Uterus (tissue), 4 donors: ENCODE measurements around the gene PIP4K2A. TPM values are rescaled to one million over a fixed set of nuclear protein-coding genes. Genes with fewer than 3 reads are reported as not detected.

ENCODE experiments used
- DNase-seq, 2 donors: peaks; one replicate each; pipeline ENCODE4 v3.0.0-alpha.2; 2019 to 2020
- H3K27ac ChIP-seq, 2 donors: fragments of 200-600 bp; sonication (generic); 1 replicate in 1 of 2; 2 replicates in 1 of 2; pipeline ENCODE4 v1.5.1; 2016 to 2018
- H3K27me3 ChIP-seq, 2 donors: fragments of 200-600 bp; sonication (generic); one replicate each; pipeline ENCODE4 v1.5.1; 2018 to 2019; ENCODE audit warnings: control low read depth in 1 of 2
- H3K36me3 ChIP-seq, 2 donors: fragments of 200-600 bp; sonication (generic); one replicate each; pipeline ENCODE4 v1.5.1; 2019; ENCODE audit warnings: control low read depth in 1 of 2
- H3K4me1 ChIP-seq, 2 donors: fragments of 200-600 bp; sonication (generic); one replicate each; pipeline ENCODE4 v1.5.1; 2018 to 2019; ENCODE audit warnings: control low read depth in 1 of 2
- H3K4me3 ChIP-seq, 2 donors: fragments of 200-600 bp; sonication (generic); 1 replicate in 1 of 2; 2 replicates in 1 of 2; pipeline ENCODE4 v1.5.1; 2018 to 2019; ENCODE audit warnings: mild to moderate bottlenecking in 1 of 2
- H3K9me3 ChIP-seq, 2 donors: fragments of 200-600 bp; sonication (generic); one replicate each; pipeline ENCODE4 v1.5.1; 2019; ENCODE audit warnings: control low read depth in 1 of 2
- POLR2A ChIP-seq, 2 donors: fragments of 450-650 bp; IDR thresholded peaks; one replicate each; pipeline ENCODE4 v1.6.1; 2016; ENCODE audit warnings: antibody characterized with exemption in 2 of 2, mild to moderate bottlenecking in 1 of 2, moderate library complexity in 1 of 2
- intact Hi-C: fragments of 100-400 bp; cut with DNase I; formaldehyde crosslinking; loops from one replicate; pipeline ENCODE4 v1.15.1; 2023; ENCODE audit warnings: low total_unique reads
- total RNA-seq, 4 donors: library from RNA; depleted of rRNA in 3 of 4; stranded (reverse); fragments of >200 nt in 3 of 4; gene quantifications; one replicate each; pipeline versions ENCODE4 v1.1.0 to v1.2.4, GENCODE V29; 2014 to 2023
- TF ChIP-seq, protein P1 (sequence below), 4 experiments: fragments of 200-600 bp in 2 of 4; fragments of 450-650 bp in 2 of 4; sonication (generic) in 2 of 4; IDR thresholded peaks; one replicate each; pipeline ENCODE4 v1.5.1; 2016 to 2019; ENCODE audit warnings: antibody characterized with exemption in 4 of 4, mild to moderate bottlenecking in 2 of 4, moderate library complexity in 1 of 4
- donor health status: DM: yes; HTN: yes; CAD: no.

Gene PIP4K2A
- total RNA-seq, 4 donors from 2014 or later, result 17.4 to 42.4 (median 22.0) TPM

DNA sequence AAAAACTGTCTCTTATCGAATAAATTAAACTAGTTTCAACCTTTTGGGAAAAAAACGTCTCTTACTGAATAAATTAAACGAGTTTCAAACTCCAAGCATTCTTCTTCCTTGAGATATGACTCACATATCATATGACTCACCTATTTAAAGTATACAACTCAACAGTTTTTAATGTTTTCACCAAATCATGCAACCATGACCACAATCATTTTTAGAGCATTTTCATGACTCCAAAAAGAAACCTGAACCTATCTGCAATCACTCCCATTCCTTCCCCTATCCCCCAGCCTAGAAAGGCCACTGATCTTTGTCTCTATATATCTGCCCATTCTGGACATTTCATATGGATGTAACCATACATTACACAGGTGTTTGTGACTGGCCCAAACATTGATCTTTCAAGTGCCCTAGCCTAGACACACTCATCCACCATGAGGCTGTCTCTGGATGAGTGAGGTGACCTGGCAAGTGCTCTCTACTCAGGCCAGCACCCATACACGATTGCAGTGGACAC, 115.3 kb downstream of the PIP4K2A start:
- intact Hi-C loops, result no loop called here
- TF ChIP-seq POLR2A (IDR thresholded peaks at IDR 0.05), result no peak
- TF ChIP-seq, protein P1, sequence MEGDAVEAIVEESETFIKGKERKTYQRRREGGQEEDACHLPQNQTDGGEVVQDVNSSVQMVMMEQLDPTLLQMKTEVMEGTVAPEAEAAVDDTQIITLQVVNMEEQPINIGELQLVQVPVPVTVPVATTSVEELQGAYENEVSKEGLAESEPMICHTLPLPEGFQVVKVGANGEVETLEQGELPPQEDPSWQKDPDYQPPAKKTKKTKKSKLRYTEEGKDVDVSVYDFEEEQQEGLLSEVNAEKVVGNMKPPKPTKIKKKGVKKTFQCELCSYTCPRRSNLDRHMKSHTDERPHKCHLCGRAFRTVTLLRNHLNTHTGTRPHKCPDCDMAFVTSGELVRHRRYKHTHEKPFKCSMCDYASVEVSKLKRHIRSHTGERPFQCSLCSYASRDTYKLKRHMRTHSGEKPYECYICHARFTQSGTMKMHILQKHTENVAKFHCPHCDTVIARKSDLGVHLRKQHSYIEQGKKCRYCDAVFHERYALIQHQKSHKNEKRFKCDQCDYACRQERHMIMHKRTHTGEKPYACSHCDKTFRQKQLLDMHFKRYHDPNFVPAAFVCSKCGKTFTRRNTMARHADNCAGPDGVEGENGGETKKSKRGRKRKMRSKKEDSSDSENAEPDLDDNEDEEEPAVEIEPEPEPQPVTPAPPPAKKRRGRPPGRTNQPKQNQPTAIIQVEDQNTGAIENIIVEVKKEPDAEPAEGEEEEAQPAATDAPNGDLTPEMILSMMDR (IDR thresholded peaks at IDR 0.05), result no peak
- Histone ChIP-seq H3K36me3 (no peaks in the 10 kb centered on the region), H3K9me3 (no peaks in the 10 kb centered on the region), H3K4me1 (no peaks in the 10 kb centered on the region), H3K4me3 (no peak overlapping the region), H3K27me3 (no peaks in the 10 kb centered on the region), H3K27ac (no peak overlapping the region)
- no peak for DNase-seq

DNA sequence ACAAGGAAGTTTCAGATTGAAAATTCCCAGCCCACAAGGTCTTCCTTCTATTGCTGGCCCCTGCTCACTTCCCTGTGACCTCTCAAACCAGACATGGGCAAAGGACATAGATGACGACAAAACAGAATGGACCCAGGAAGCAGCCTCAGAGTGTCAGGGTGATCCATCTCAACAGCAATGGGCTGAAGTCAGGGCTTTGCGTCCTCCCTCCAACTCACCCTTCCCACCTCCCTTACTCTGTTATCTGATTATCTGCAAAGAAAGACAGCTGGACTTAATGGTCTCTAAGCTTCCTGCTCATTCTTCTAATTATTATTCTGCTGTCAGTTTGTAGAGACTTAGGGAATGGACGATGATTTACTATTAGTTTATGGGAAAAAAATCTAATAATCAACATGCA, 115.9 kb downstream of the PIP4K2A start:
- H3K9me3 ChIP-seq, result no peaks in the 10 kb centered on the region
- H3K27ac ChIP-seq, result no peak overlapping the region
- no peak for DNase-seq
- no peak overlapping the region for H3K4me3 ChIP-seq
- no peaks in the 10 kb centered on the region for H3K27me3 ChIP-seq
- no peaks in the 10 kb centered on the region for H3K4me1 ChIP-seq
- no peaks in the 10 kb centered on the region for H3K36me3 ChIP-seq
- intact Hi-C loops, result no loop called here
- TF ChIP-seq POLR2A (IDR thresholded peaks at IDR 0.05), result no peak
- TF ChIP-seq, protein P1 (IDR thresholded peaks at IDR 0.05), result no peak

DNA sequence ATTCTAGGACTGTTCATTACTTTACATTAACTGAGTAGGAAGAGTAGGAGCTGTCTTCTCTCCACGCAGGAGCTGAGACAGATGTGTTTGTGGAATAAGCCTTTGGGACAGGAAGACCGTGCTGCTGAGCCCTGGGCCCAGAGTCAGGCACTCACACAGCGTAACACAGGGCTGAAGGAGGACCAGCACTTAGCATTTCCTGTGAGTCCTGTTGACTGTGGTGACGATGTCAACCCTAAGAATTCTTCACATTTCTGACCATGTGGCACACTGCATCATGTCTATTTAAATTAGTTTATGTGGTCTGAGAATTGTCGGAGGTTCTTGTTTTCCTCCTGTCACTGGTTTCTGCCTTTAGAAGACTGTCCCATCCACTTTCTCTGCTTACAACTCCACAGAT, 117.2 kb downstream of the PIP4K2A start:
- Histone ChIP-seq H3K4me1 (no peaks in the 10 kb centered on the region), H3K4me3 (no peak overlapping the region), H3K27ac (no peak overlapping the region)

DNA sequence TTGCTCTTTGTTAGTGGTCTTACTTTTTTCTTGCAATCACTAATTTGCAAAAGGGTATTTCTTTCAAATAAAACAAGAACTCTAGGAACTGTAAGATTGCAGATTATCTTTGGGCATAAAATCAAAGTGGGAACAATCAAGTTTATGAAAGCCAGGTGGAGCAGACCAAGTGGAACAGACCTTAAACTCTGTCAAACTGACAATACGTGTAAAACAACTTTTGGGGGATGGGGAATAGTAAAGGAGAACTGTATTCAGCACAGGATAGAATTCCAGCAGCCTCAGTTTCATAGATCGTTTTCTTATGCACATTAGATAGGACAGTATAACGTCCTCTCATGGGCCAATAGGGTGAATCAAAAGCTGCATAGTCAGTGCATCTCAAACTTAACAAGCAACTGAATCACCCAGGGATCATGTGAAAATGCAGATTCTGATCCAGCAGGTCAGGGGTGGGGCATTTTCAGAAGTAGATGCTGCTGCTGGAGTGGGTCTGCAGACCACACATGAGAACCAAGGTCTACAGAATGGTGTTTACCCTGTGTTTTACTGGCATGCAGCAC, 120.7 kb downstream of the PIP4K2A start:
- Histone ChIP-seq H3K36me3 (no peaks in the 10 kb centered on the region), H3K27ac (no peak overlapping the region), H3K4me1 (no peaks in the 10 kb centered on the region), H3K9me3 (no peaks in the 10 kb centered on the region), H3K27me3 (no peaks in the 10 kb centered on the region), H3K4me3 (no peak overlapping the region)
- intact Hi-C loops, result no loop called here
- no peak for DNase-seq
- no peak for TF ChIP-seq POLR2A (IDR thresholded peaks at IDR 0.05)
- TF ChIP-seq, protein P1 (IDR thresholded peaks at IDR 0.05), result no peak

More for the DNA sequence above, 117.2 kb downstream of the PIP4K2A start:
- H3K9me3 ChIP-seq, result no peaks in the 10 kb centered on the region
- DNase-seq, result no peak
- no peak for TF ChIP-seq POLR2A (IDR thresholded peaks at IDR 0.05)
- TF ChIP-seq, protein P1 (IDR thresholded peaks at IDR 0.05), result no peak
- H3K36me3 ChIP-seq, result no peaks in the 10 kb centered on the region
- no peaks in the 10 kb centered on the region for H3K27me3 ChIP-seq
- intact Hi-C loops, result no loop called here

DNA sequence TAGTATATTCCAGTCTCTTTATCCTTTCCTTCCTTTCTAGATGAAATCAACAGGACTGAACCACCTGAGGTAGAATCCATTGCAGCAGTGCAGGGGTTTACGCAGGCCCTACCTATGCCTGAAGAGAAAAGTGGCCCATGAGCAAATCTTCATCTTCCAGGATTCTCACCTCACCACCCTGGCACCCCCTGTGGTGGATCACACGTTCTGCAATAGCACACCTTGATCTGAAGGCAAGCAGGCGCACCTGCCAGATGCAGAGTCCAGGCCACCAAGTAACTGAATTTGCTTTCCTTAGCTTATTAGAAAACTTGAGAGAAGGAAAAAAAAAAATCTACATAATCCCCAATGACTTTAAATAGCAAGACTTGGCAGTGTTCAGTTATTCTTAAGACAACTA, 121.4 kb downstream of the PIP4K2A start:
- no peak for TF ChIP-seq POLR2A (IDR thresholded peaks at IDR 0.05)
- TF ChIP-seq, protein P1 (IDR thresholded peaks at IDR 0.05), result no peak
- intact Hi-C loops, result no loop called here
- no peaks in the 10 kb centered on the region for H3K36me3 ChIP-seq
- no peak overlapping the region for H3K27ac ChIP-seq
- DNase-seq, result no peak
- H3K9me3 ChIP-seq, result no peaks in the 10 kb centered on the region
- no peak overlapping the region for H3K4me3 ChIP-seq
- H3K4me1 ChIP-seq, result no peaks in the 10 kb centered on the region
- H3K27me3 ChIP-seq, result no peaks in the 10 kb centered on the region
